H9 (cell line): Measurements from ENCODE around the gene MARCHF6. TPM values are rescaled to one million over a fixed set of nuclear protein-coding genes. Genes with fewer than 3 reads are reported as not detected.

Experiments
- DNase-seq: peaks from one replicate; pipeline ENCODE4 v3.0.0-alpha.2; 2017
- H2AFZ ChIP-seq: one replicate; pipeline ENCODE4 v1.6.1; 2013; ENCODE audit warnings: mild to moderate bottlenecking, low read length, control low read depth, moderate library complexity
- H2AK5ac ChIP-seq: 2 replicates; pipeline ENCODE4 v1.6.1; 2013; ENCODE audit warnings: low read length, control low read depth, mixed read lengths; ENCODE audit not compliant: insufficient read length
- H2BK120ac ChIP-seq: one replicate; pipeline ENCODE4 v1.6.1; 2013; ENCODE audit warnings: low read depth, mild to moderate bottlenecking, low read length, control low read depth, inconsistent platforms; ENCODE audit not compliant: poor library complexity, severe bottlenecking
- H2BK12ac ChIP-seq: 2 replicates; pipeline ENCODE4 v1.6.1; 2013; ENCODE audit warnings: low read length, control low read depth, mixed read lengths, low read depth; ENCODE audit not compliant: insufficient read length
- H2BK15ac ChIP-seq: 2 replicates; pipeline ENCODE4 v1.6.1; 2013; ENCODE audit warnings: low read depth, low read length, control low read depth
- H2BK20ac ChIP-seq: one replicate; pipeline ENCODE4 v1.6.1; 2013; ENCODE audit warnings: low read depth, mild to moderate bottlenecking, low read length, control low read depth, inconsistent platforms; ENCODE audit not compliant: poor library complexity, severe bottlenecking
- H2BK5ac ChIP-seq: 2 replicates; pipeline ENCODE4 v1.6.1; 2013; ENCODE audit warnings: low read length, control low read depth, mixed read lengths; ENCODE audit not compliant: insufficient read length
- H3K14ac ChIP-seq: 2 replicates; pipeline ENCODE4 v1.6.1; 2013; ENCODE audit warnings: low read length, control low read depth; ENCODE audit not compliant: insufficient read depth
- H3K18ac ChIP-seq: 2 replicates; pipeline ENCODE4 v1.6.1; 2013; ENCODE audit warnings: low read depth, mild to moderate bottlenecking, mixed read lengths, low read length, control low read depth; ENCODE audit not compliant: insufficient read length
- H3K23ac ChIP-seq: 2 replicates; pipeline ENCODE4 v1.6.1; 2013; ENCODE audit warnings: low read length, control low read depth, mixed read lengths, low read depth; ENCODE audit not compliant: insufficient read length
- H3K23me2 ChIP-seq: 2 replicates; pipeline ENCODE4 v1.6.1; 2013; ENCODE audit warnings: low read depth, mild to moderate bottlenecking, mixed read lengths, low read length, control low read depth; ENCODE audit not compliant: insufficient read length, poor library complexity, severe bottlenecking
- H3K27ac ChIP-seq: 2 replicates; pipeline ENCODE4 v1.5.1; 2013; ENCODE audit warnings: low read length, control low read depth, mixed read lengths, low read depth; ENCODE audit not compliant: insufficient read length
- H3K27me3 ChIP-seq: 2 replicates; pipeline ENCODE4 v1.6.1; 2013; ENCODE audit warnings: low read length, control low read depth, inconsistent platforms; ENCODE audit not compliant: insufficient read depth
- H3K4ac ChIP-seq: 2 replicates; pipeline ENCODE4 v1.6.1; 2013; ENCODE audit warnings: low read depth, mild to moderate bottlenecking, control low read depth, inconsistent platforms, low read length, moderate library complexity
- H3K4me1 ChIP-seq: 2 replicates; pipeline ENCODE4 v1.6.1; 2013; ENCODE audit warnings: low read length, control low read depth, inconsistent platforms; ENCODE audit not compliant: insufficient read depth
- H3K4me2 ChIP-seq: 2 replicates; pipeline ENCODE4 v1.6.1; 2013; ENCODE audit warnings: low read length, control low read depth, mixed read lengths; ENCODE audit not compliant: insufficient read length, insufficient read depth
- H3K56ac ChIP-seq: 2 replicates; pipeline ENCODE4 v1.6.1; 2013; ENCODE audit warnings: low read depth, mild to moderate bottlenecking, mixed read lengths, low read length, control low read depth; ENCODE audit not compliant: insufficient read length
- H3K79me1 ChIP-seq: 2 replicates; pipeline ENCODE4 v1.6.1; 2013; ENCODE audit warnings: low read depth, mild to moderate bottlenecking, moderate library complexity, low read length, control low read depth, inconsistent platforms; ENCODE audit not compliant: insufficient read depth, poor library complexity, severe bottlenecking
- H3K79me2 ChIP-seq: 2 replicates; pipeline ENCODE4 v1.6.1; 2013; ENCODE audit warnings: low read length, control low read depth, inconsistent platforms; ENCODE audit not compliant: insufficient read depth
- H3K9ac ChIP-seq: 2 replicates; pipeline ENCODE4 v1.6.1; 2013; ENCODE audit warnings: low read length, control low read depth, mixed read lengths; ENCODE audit not compliant: insufficient read length; ENCODE audit errors: extremely low read depth
- H3K9me3 ChIP-seq: one replicate; pipeline ENCODE4 v1.6.1; 2013; ENCODE audit warnings: low read depth, low read length, inconsistent platforms; ENCODE audit not compliant: control insufficient read depth
- H3T11ph ChIP-seq: one replicate; pipeline ENCODE4 v1.6.1; 2013; ENCODE audit warnings: mild to moderate bottlenecking, low read length, control low read depth, inconsistent platforms
- H4K20me1 ChIP-seq: one replicate; pipeline ENCODE4 v1.6.1; 2013; ENCODE audit not compliant: control insufficient read depth, insufficient read length, insufficient read depth
- H4K5ac ChIP-seq: 2 replicates; pipeline ENCODE4 v1.6.1; 2013; ENCODE audit warnings: low read depth, mild to moderate bottlenecking, mixed read lengths, low read length, control low read depth; ENCODE audit not compliant: insufficient read length
- H4K8ac ChIP-seq: replicated peaks from 2 replicates; pipeline ENCODE4 v1.6.1; 2013; ENCODE audit warnings: low read length, control low read depth, mixed read lengths, low read depth; ENCODE audit not compliant: insufficient read length
- H4K91ac ChIP-seq: 2 replicates; pipeline ENCODE4 v1.6.1; 2013; ENCODE audit warnings: low read depth, mild to moderate bottlenecking, moderate library complexity, mixed read lengths, low read length, control low read depth; ENCODE audit not compliant: insufficient read length
- H3K27ac Mint-ChIP-seq, 3 experiments: 2 replicates in 2 of 3; 3 replicates in 1 of 3; pipeline ENCODE4 v1.8.0; 2020 to 2021; ENCODE audit warnings: mixed read lengths in 3 of 3, mild to moderate bottlenecking in 1 of 3, moderate library complexity in 1 of 3
- H3K27me3 Mint-ChIP-seq: 2 replicates; pipeline ENCODE4 v1.8.0; 2021; ENCODE audit warnings: low read depth, mild to moderate bottlenecking, moderate library complexity, mixed read lengths
- H3K36me3 Mint-ChIP-seq, 3 experiments: 2 replicates in 2 of 3; 3 replicates in 1 of 3; pipeline ENCODE4 v1.8.0; 2020 to 2021; ENCODE audit warnings: low read depth in 3 of 3, mixed read lengths in 3 of 3; ENCODE audit not compliant: insufficient read depth in 1 of 3
- H3K4me1 Mint-ChIP-seq, 2 experiments: 2 replicates each; pipeline ENCODE4 v1.8.0; 2020; ENCODE audit warnings: mixed read lengths in 2 of 2
- H3K4me3 Mint-ChIP-seq, 2 experiments: 2 replicates in 1 of 2; 3 replicates in 1 of 2; pipeline ENCODE4 v1.8.0; 2020 to 2021; ENCODE audit warnings: mild to moderate bottlenecking in 2 of 2, mixed read lengths in 2 of 2, moderate library complexity in 1 of 2
- H3K9me3 Mint-ChIP-seq, 2 experiments: 2 replicates in 1 of 2; 3 replicates in 1 of 2; pipeline ENCODE4 v1.8.0; 2020; ENCODE audit warnings: mild to moderate bottlenecking in 2 of 2, mixed read lengths in 2 of 2, moderate library complexity in 1 of 2
- CTCF ChIP-seq: fragments of 200-600 bp; sonication (generic); conservative IDR thresholded peaks from 3 replicates; pipeline ENCODE4 v1.8.0; 2021; ENCODE audit warnings: antibody characterized with exemption, mild to moderate bottlenecking
- WGBS: extraction: QIAGEN DNeasy Blood & Tissue Kit; methylation state at CpG from one replicate; pipeline ENCODE4 v1.1.7; 2013; ENCODE audit warnings: missing lambda C conversion rate, low lambda C conversion rate, mixed read lengths; ENCODE audit not compliant: insufficient read length; ENCODE audit errors: extremely low coverage; 5-methylcytosine and 5-hydroxymethylcytosine counted together
- total RNA-seq: library from RNA; stranded (reverse); gene quantifications from 2 replicates; pipeline ENCODE4 v1.2.1, GENCODE V29; 2021

The MARCHF6 gene
- total RNA-seq, 1 experiment from 2014 or later: 118 TPM

- Mint-ChIP-seq H3K9me3 (peaks cover 2 to 4% of the 10 kb centered on the region in 2 experiments; a peak in 2 of 5 replicates), H3K36me3 (peaks cover 2 to 5% (median 4%) of the 10 kb centered on the region in 3 experiments; a peak in 4 of 7 replicates), H3K27me3 (peaks cover 5% of the 10 kb centered on the region), H3K4me3 (no peak overlapping the region), H3K27ac (no peak overlapping the region), H3K4me1 (peaks cover 4 to 9% of the 10 kb centered on the region in 2 experiments; a peak in 3 of 4 replicates)
- Histone ChIP-seq H3K18ac (no peak overlapping the region), H3K4me1 (no peaks in the 10 kb centered on the region; the same call in 1 of the 2 replicates), H3K4me2 (no peak overlapping the region), H3K27ac (no peak overlapping the region), H4K8ac (no peak overlapping the region), H3T11ph (no peak overlapping the region), H4K91ac (no peak overlapping the region), H2AK5ac (no peak overlapping the region), H4K20me1 (no peaks in the 10 kb centered on the region), H4K5ac (no peak overlapping the region), H2BK15ac (no peak overlapping the region), H3K14ac (no peak overlapping the region), H3K56ac (no peak overlapping the region), H2BK12ac (no peak overlapping the region), H3K27me3 (no peaks in the 10 kb centered on the region), H2BK20ac (no peak overlapping the region), H3K9me3 (no peaks in the 10 kb centered on the region), H3K23me2 (no peaks in the 10 kb centered on the region), H3K79me1 (no peaks in the 10 kb centered on the region), H3K9ac (no peak overlapping the region), H2BK5ac (no peak overlapping the region), H3K79me2 (no peaks in the 10 kb centered on the region), H2AFZ (no peak overlapping the region), H2BK120ac (no peak overlapping the region), H3K4ac (no peak overlapping the region), H3K23ac (no peak overlapping the region)
- no CpG with 5 or more reads among the region's 5 CpGs for WGBS
- DNase-seq: no peak
- TF ChIP-seq CTCF: no peak
These were observed 38.3 kb upstream of the MARCHF6 start for GRCh38 chr5:10315201-10315600.
